ENCODE data around the gene ADAMTS5.

DNA sequence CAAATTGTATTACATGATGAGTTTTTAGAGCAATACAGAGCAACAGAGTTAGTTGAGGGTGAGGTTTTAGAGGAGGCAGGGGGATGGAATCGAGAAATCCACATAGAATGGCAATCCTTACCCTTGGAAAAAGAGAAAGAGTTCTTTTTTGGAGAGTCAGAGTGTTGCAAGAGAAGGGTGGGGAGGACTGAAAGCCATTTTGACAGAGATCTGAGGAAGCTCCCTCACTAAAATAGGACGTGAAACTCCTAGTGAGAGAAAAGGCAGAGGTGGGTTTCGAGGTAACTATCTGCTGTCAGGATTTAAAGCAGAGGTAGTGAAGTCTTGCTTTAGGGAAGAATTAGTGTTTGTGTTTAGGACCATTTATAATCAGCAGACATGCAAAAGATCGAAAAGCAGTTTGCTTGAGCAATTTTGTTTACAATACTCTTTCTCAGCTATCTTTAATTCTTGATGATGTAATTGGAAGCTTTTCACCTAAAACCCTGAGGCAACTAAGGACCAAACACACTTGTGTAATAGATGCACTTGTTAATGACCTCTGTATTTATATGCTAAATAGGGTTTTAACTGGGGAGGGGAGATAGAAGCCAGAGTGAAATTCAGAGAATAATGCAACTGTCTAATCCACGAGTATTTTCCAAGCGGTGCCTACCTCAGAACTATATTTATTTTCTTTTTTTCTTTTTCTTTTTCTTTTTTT lies 20.0 kb downstream of the ADAMTS5 start:
- TF ChIP-seq, protein P1, sequence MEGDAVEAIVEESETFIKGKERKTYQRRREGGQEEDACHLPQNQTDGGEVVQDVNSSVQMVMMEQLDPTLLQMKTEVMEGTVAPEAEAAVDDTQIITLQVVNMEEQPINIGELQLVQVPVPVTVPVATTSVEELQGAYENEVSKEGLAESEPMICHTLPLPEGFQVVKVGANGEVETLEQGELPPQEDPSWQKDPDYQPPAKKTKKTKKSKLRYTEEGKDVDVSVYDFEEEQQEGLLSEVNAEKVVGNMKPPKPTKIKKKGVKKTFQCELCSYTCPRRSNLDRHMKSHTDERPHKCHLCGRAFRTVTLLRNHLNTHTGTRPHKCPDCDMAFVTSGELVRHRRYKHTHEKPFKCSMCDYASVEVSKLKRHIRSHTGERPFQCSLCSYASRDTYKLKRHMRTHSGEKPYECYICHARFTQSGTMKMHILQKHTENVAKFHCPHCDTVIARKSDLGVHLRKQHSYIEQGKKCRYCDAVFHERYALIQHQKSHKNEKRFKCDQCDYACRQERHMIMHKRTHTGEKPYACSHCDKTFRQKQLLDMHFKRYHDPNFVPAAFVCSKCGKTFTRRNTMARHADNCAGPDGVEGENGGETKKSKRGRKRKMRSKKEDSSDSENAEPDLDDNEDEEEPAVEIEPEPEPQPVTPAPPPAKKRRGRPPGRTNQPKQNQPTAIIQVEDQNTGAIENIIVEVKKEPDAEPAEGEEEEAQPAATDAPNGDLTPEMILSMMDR (IDR thresholded peaks at IDR 0.05), result no peak
- TF ChIP-seq POLR2A (IDR thresholded peaks at IDR 0.05), result no peak
- TF ChIP-seq EP300 (IDR thresholded peaks at IDR 0.05), result no peak
- no peak for TF ChIP-seq POLR2AphosphoS5 (IDR thresholded peaks at IDR 0.05)
